GM21825 (cell line): Measurements from ENCODE around the gene PLXNA2.

Experiments
- ATAC-seq: cut with Tn5 transposase; IDR thresholded peaks from one replicate; pipeline ENCODE4 v1.9.1; 2021; ENCODE audit warnings: mild to moderate bottlenecking, moderate library complexity; ENCODE audit not compliant: unreplicated experiment

Gene PLXNA2

GRCh38 chr1:208207388-208208131 is 36.6 kb downstream of the PLXNA2 start:
- no peak for ATAC-seq

- ATAC-seq: no peak
Measured at GRCh38 chr1:208206092-208206698, 38.0 kb downstream of the PLXNA2 start.

DNA sequence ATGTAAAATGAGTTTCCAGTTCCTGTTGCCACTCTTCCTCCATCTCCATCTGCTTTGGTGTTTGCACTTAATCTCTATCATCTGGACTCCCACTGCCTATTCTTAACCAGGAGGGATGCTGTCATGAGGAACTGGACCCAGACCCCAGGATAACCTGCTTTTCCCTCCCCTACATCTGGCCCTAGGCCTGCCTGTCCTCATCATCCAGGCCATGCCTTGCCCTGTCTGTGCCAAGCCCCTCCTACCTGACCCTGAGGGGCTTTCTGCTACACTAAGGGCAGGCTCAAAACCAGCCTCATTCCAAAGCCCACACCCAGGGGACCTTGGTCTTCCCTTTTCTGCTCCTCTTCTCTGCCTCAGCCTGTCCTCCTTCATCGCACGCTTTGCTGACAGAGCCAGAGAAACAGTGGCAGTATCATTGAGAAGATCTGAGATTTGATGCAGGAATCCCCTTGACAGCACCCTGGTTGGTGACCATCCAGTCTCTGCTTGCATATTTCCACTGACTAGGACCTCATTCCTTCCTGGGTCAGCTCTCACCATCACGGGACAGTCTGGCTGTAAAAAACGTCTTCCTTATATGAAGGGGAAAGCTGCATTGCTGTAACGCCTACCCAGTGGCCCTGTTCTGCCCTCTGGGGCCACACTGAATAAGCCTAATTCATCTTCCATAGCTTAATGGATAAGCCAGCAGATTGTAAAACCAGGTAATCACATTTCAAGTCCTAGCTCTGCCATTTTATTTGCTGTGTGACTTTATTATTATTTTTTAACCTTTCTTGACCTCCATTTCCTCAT is 38.8 kb downstream of the PLXNA2 start:
- ATAC-seq: no peak

GRCh38 chr1:208204779-208205178 is 39.4 kb downstream of the PLXNA2 start:
- ATAC-seq: no peak

- ATAC-seq: no peak
Measured at GRCh38 chr1:208203848-208204609, 40.2 kb downstream of the PLXNA2 start.

DNA sequence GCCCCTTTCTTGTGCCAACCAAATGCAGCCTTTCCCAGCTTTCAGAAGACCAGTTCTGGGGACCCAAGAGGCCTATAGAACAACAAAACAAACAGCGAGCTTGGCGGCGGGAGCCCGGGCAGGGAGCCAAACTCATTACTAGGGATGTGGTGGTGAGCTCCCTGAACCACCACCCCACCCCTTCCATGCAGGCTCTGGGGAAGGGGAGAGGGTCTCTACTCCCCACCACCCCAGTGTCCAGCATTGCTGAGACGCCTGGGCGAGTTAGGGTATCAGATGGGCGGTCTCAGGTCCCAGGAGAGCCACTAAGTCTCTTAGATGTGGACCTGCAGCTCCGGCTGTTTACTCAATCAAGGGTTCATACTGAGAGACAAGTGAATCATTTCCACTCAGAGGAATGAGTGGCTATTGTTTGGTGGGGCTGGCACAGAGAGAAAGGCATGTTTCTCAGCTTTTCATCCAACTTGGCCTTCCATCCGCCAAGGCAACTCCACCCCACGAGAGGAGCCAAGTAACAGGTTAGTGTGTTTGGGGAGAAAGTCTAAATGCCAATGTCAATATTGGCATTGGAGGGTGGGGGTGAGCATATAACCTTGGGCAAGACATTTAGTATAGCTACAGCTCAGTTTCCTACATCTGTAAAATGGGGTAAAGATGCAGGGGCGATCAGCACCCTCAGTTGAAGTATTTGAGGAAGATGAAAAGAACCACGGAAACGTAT is 40.9 kb downstream of the PLXNA2 start:
- no peak for ATAC-seq

GRCh38 chr1:208202333-208202995 is 41.7 kb downstream of the PLXNA2 start:
- ATAC-seq: no peak

GRCh38 chr1:208201229-208201628 is 43.0 kb downstream of the PLXNA2 start:
- ATAC-seq: no peak

- no peak for ATAC-seq
Measured at GRCh38 chr1:208200116-208200515, 44.1 kb downstream of the PLXNA2 start.

GRCh38 chr1:208198236-208198635 is 45.9 kb downstream of the PLXNA2 start:
- ATAC-seq: no peak

- no peak for ATAC-seq
Measured at GRCh38 chr1:208194944-208195343, 49.2 kb downstream of the PLXNA2 start.

DNA sequence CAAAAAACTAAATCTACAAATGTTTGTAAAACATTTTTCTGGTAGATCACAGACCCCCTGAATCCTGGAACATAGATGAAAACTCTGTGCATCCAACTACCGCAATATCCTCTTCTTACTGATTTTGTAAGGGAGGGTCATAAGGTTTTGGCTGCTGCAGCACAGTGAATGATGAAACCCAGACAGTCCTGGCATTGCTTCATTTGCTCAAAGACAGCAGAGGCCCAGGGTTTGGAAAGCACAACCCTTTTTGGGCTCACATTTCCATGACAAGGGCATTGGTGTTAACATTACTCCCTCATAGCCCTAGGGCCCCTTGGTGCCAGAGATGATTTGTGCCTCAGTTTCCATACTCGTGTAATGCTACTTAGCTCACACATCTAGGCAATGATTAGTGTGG is 51.2 kb downstream of the PLXNA2 start:
- ATAC-seq: no peak

- ATAC-seq: no peak
Measured at GRCh38 chr1:208190784-208191183, 53.4 kb downstream of the PLXNA2 start.

DNA sequence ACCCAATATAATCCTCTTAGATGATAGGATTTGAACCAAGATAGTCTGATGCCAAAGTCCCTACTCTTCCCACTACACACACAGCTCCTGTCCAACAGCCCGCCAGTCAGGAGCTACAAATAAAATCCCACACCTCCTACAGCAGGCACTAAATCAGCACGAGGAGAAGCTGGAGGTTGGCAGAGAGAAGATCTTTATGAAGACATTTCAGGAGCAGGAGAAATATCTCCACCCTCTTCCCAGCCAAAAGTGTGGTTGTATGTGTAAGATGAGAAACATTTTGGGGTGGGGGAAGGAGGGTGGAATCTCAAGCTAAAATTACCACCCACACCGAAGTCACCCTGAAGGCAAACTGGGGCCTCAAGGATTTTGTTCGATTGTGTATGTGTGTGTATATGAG is 54.5 kb downstream of the PLXNA2 start:
- ATAC-seq: no peak

- ATAC-seq: peak; percentile 61
Measured at GRCh38 chr1:208189183-208189582, 55.0 kb downstream of the PLXNA2 start.

DNA sequence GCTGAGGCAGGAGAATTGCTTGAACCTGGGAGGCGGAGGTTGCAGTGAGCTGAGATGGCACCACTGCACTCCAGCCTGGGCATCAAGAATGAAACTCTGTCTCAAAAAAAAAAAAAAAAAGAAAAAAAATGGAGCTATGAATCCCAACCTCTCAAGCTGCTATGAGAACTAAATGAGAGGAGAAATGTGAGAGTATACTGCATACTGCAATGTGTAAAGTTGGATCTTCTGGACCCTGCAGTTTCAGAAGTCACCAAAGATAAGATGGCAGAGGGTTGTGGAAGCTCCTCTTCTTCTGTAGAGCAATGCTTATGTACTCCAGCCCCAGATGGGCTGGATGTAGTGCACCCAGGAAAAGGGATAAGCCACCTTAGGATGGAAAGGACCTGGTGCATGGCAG is 55.6 kb downstream of the PLXNA2 start:
- no peak for ATAC-seq

GRCh38 chr1:208187499-208188041 is 56.6 kb downstream of the PLXNA2 start:
- ATAC-seq: peak; percentile 66

- ATAC-seq: no peak
Measured at GRCh38 chr1:208185801-208186231, 58.4 kb downstream of the PLXNA2 start.

GRCh38 chr1:208184966-208185654 is 59.1 kb downstream of the PLXNA2 start:
- ATAC-seq: no peak
